Duodenal mucosa (tissue), 2 donors: ENCODE data around the gene RNF166.

ENCODE experiments used
- H3K27ac ChIP-seq: one replicate; pipeline ENCODE4 v1.7.0; 2013; ENCODE audit warnings: low read depth, low read length
- H3K27me3 ChIP-seq, 2 donors: one replicate each; pipeline ENCODE4 v1.7.0; 2013; ENCODE audit warnings: low read length in 2 of 2, control low read depth in 1 of 2; ENCODE audit not compliant: insufficient read depth in 2 of 2, control insufficient read depth in 1 of 2
- H3K36me3 ChIP-seq, 2 donors: one replicate each; pipeline ENCODE4 v1.7.0; 2013; ENCODE audit warnings: low read length in 2 of 2, control low read depth in 1 of 2; ENCODE audit not compliant: insufficient read depth in 2 of 2, control insufficient read depth in 1 of 2
- H3K4me1 ChIP-seq, 2 donors: one replicate each; pipeline ENCODE4 v1.7.0; 2013; ENCODE audit warnings: low read length in 2 of 2, control low read depth in 1 of 2; ENCODE audit not compliant: insufficient read depth in 2 of 2, control insufficient read depth in 1 of 2
- H3K4me3 ChIP-seq, 2 donors: one replicate each; pipeline ENCODE4 v1.7.0; 2013; ENCODE audit warnings: low read length in 2 of 2, low read depth in 1 of 2
- H3K9ac ChIP-seq, 2 donors: one replicate each; pipeline ENCODE4 v1.7.0; 2013; ENCODE audit warnings: low read length in 2 of 2, low read depth in 1 of 2
- H3K9me3 ChIP-seq, 2 donors: one replicate each; pipeline ENCODE4 v1.7.0; 2013; ENCODE audit warnings: low read length in 2 of 2, control low read depth in 1 of 2; ENCODE audit not compliant: control insufficient read depth in 1 of 2

The RNF166 gene

GRCh38 chr16:88653101-88653500 lies 53.1 kb downstream of the RNF166 start:
- Histone ChIP-seq H3K27ac (no peak overlapping the region), H3K36me3 (peaks cover 5 to 49% of the 10 kb centered on the region in 2 donors), H3K9me3 (no peaks in the 10 kb centered on the region), H3K4me3 (no peak overlapping the region), H3K9ac (no peak overlapping the region), H3K4me1 (peaks cover 14 to 30% of the 10 kb centered on the region in 2 donors), H3K27me3 (no peaks in the 10 kb centered on the region)

- Histone ChIP-seq H3K4me1 (peaks cover 14 to 34% of the 10 kb centered on the region in 2 donors), H3K36me3 (peaks cover 5 to 47% of the 10 kb centered on the region in 2 donors), H3K27ac (no peak overlapping the region), H3K9me3 (no peaks in the 10 kb centered on the region), H3K27me3 (no peaks in the 10 kb centered on the region), H3K9ac (no peak overlapping the region), H3K4me3 (no peak overlapping the region)
These were observed 53.5 kb downstream of the RNF166 start for GRCh38 chr16:88652762-88653063.

- Histone ChIP-seq H3K27ac (peak overlapping the region; percentile 32), H3K4me1 (peaks cover 14 to 36% of the 10 kb centered on the region in 2 donors), H3K9me3 (no peaks in the 10 kb centered on the region), H3K4me3 (no peak overlapping the region), H3K9ac (no peak overlapping the region), H3K27me3 (no peaks in the 10 kb centered on the region), H3K36me3 (peaks cover 5 to 41% of the 10 kb centered on the region in 2 donors)
These were observed 54.0 kb downstream of the RNF166 start for GRCh38 chr16:88651989-88652761.

GRCh38 chr16:88651276-88651988 lies 54.8 kb downstream of the RNF166 start:
- peak overlapping the region; percentile 34 to 66 for H3K9ac ChIP-seq
- H3K4me3 ChIP-seq: peak overlapping the region; percentile 79 to 82

GRCh38 chr16:88650749-88651275 lies 55.4 kb downstream of the RNF166 start, which contains the start of gene CYBA:
CYBA (minus strand) TSS chr16:88651053; CDS start chr16:88651013, 40 bp downstream.
- H3K4me3 ChIP-seq: peak within 1 kb of the TSS; percentile 79 to 82
- no peaks in the 10 kb centered on the region for H3K27me3 ChIP-seq
- H3K4me1 ChIP-seq: peaks cover 14 to 36% of the 10 kb centered on the region in 2 donors
- H3K36me3 ChIP-seq: peaks cover 5 to 41% of the 10 kb centered on the region in 2 donors
- H3K27ac ChIP-seq: peak within 1 kb of the TSS; percentile 83
- peak within 1 kb of the TSS; percentile 72 to 80 for H3K9ac ChIP-seq
- no peaks in the 10 kb centered on the region for H3K9me3 ChIP-seq

More at GRCh38 chr16:88651276-88651988, 54.8 kb downstream of the RNF166 start:
- H3K4me1 ChIP-seq: peaks cover 14 to 36% of the 10 kb centered on the region in 2 donors
- H3K36me3 ChIP-seq: peaks cover 5 to 39% of the 10 kb centered on the region in 2 donors
- no peaks in the 10 kb centered on the region for H3K9me3 ChIP-seq
- no peaks in the 10 kb centered on the region for H3K27me3 ChIP-seq
- peak overlapping the region; percentile 83 for H3K27ac ChIP-seq

GRCh38 chr16:88649924-88650748 lies 56.1 kb downstream of the RNF166 start:
- Histone ChIP-seq H3K9ac (peak overlapping the region; percentile 72 to 80), H3K4me1 (peaks cover 14 to 36% of the 10 kb centered on the region in 2 donors), H3K27ac (peak overlapping the region; percentile 56), H3K27me3 (no peaks in the 10 kb centered on the region), H3K9me3 (no peaks in the 10 kb centered on the region), H3K4me3 (peak overlapping the region; percentile 79 to 82), H3K36me3 (peaks cover 4 to 35% of the 10 kb centered on the region in 2 donors)

- Histone ChIP-seq H3K27me3 (no peaks in the 10 kb centered on the region), H3K36me3 (peaks cover 6 to 27% of the 10 kb centered on the region in 2 donors), H3K9me3 (no peaks in the 10 kb centered on the region), H3K4me1 (peaks cover 14 to 36% of the 10 kb centered on the region in 2 donors), H3K27ac (no peak overlapping the region), H3K4me3 (peak overlapping the region; percentile 79 to 82), H3K9ac (peak overlapping the region; percentile 72 to 80)
These were observed 56.8 kb downstream of the RNF166 start for GRCh38 chr16:88649195-88649923.

GRCh38 chr16:88647178-88648070 lies 58.8 kb downstream of the RNF166 start:
- Histone ChIP-seq H3K4me3 (no peak overlapping the region), H3K36me3 (peaks cover 8 to 14% of the 10 kb centered on the region in 2 donors), H3K9ac (no peak overlapping the region), H3K27me3 (no peaks in the 10 kb centered on the region), H3K4me1 (peaks cover 14 to 36% of the 10 kb centered on the region in 2 donors), H3K27ac (no peak overlapping the region), H3K9me3 (no peaks in the 10 kb centered on the region)
